Measurements from ENCODE around the gene RTN4IP1. TPM values are rescaled to one million over a fixed set of nuclear protein-coding genes. Genes with fewer than 3 reads are reported as not detected.

Gene RTN4IP1
- total RNA-seq, 4 donors from 2014 or later, result 3.3 to 7.1 (median 6.8) TPM

DNA sequence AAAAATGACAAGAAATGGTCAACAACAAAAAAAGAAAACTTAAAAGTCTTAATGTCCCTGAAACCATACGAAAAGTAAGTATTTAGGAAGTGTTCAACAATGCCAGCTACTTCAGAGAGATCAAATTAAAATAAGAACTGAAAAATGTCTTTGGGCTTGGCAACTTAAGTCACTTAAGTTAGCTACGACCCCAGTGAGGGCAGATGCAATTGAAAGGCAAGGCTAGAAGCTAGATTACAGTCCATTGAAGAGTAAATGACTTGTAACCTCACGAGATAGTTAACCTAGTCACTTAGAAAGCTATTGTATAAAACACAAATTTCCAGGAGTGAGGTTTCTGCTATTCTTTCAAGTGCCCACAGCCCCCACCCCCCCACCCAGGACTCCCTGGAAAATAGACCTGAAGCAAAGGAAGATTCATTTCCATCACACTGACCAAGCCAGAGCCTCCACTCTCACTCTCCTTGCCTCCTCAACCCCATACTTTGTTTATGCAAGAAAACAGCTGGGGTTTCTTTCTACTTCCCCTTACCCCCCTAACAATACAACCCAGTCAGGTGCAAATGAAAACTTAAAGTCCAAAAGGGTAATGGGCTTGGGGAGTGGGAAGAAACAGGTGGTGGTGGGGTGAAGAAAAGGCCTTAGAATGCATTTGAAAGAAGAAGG is 14.6 kb downstream of the RTN4IP1 start:
- no peaks in the 10 kb centered on the region for H3K27me3 ChIP-seq
- DNase-seq (ENCODE audit: low spot score in 2 of 2), result no peak
- H3K9me3 ChIP-seq, result no peaks in the 10 kb centered on the region
- TF ChIP-seq, protein P1, sequence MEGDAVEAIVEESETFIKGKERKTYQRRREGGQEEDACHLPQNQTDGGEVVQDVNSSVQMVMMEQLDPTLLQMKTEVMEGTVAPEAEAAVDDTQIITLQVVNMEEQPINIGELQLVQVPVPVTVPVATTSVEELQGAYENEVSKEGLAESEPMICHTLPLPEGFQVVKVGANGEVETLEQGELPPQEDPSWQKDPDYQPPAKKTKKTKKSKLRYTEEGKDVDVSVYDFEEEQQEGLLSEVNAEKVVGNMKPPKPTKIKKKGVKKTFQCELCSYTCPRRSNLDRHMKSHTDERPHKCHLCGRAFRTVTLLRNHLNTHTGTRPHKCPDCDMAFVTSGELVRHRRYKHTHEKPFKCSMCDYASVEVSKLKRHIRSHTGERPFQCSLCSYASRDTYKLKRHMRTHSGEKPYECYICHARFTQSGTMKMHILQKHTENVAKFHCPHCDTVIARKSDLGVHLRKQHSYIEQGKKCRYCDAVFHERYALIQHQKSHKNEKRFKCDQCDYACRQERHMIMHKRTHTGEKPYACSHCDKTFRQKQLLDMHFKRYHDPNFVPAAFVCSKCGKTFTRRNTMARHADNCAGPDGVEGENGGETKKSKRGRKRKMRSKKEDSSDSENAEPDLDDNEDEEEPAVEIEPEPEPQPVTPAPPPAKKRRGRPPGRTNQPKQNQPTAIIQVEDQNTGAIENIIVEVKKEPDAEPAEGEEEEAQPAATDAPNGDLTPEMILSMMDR (IDR thresholded peaks at IDR 0.05), result no peak
- no peak for TF ChIP-seq EP300 (IDR thresholded peaks at IDR 0.05)
- TF ChIP-seq POLR2A (IDR thresholded peaks at IDR 0.05), result no peak
- H3K4me3 ChIP-seq, result no peak overlapping the region
- H3K4me1 ChIP-seq, result no peaks in the 10 kb centered on the region
- WGBS, 2 donors, result 63 to 64% methylated on average over 3 of the region's 3 CpGs
- H3K36me3 ChIP-seq, result peaks cover 0 to 51% (median 0%) of the 10 kb centered on the region in 3 donors
- no peak overlapping the region for H3K27ac ChIP-seq

DNA sequence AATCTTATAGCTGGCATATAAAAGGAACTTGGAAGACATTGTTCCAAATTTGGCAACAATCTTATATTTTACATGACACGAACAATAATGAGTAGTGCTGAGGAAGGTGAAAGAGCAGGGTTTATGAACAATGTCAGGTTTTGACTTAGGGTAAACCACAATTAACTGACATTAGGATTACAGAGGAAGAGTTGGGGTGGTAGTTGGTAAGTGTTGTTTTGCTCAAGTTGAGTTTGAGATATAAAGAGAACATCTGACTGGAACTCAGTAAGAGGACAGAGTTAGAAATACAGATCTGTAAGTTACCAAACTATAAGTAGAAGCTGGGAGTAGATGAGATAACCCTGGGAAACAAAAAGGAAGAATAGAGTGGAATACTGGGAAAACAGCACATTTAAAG is 15.1 kb downstream of the RTN4IP1 start:
- Histone ChIP-seq H3K27me3 (no peaks in the 10 kb centered on the region), H3K9me3 (no peaks in the 10 kb centered on the region), H3K27ac (no peak overlapping the region), H3K4me3 (no peak overlapping the region), H3K4me1 (no peaks in the 10 kb centered on the region), H3K36me3 (peaks cover 0 to 50% (median 0%) of the 10 kb centered on the region in 3 donors)
- no peak for DNase-seq (ENCODE audit: low spot score in 2 of 2)
- 53 to 70% methylated on average over 1 of the region's 1 CpG for WGBS, 2 donors
- TF ChIP-seq POLR2A (IDR thresholded peaks at IDR 0.05), result no peak
- TF ChIP-seq EP300 (IDR thresholded peaks at IDR 0.05), result no peak
- TF ChIP-seq, protein P1 (IDR thresholded peaks at IDR 0.05), result no peak

DNA sequence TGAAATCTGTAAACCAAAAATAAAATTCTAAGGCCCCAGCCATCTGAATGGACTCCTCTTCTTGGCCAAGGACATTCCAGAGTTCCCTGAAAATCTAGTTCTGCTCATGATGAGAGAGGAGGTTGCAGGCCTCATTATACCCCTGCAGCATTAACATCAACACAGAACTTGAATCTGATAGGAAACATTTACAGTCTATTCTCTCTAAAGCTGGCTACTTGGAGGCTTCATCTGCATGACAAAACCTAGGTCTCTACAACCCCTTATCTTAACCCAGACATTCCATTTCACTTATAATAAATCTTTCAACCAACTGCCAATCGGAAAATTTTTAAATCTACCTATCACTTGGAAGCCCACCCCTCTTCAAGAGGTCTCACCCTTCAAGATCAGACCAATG is 15.7 kb downstream of the RTN4IP1 start:
- Histone ChIP-seq H3K27ac (no peak overlapping the region), H3K4me3 (no peak overlapping the region), H3K9me3 (no peaks in the 10 kb centered on the region), H3K4me1 (no peaks in the 10 kb centered on the region), H3K36me3 (peaks cover 0 to 44% (median 0%) of the 10 kb centered on the region in 3 donors), H3K27me3 (no peaks in the 10 kb centered on the region)
- no peak for DNase-seq (ENCODE audit: low spot score in 2 of 2)
- TF ChIP-seq POLR2A (IDR thresholded peaks at IDR 0.05), result no peak
- TF ChIP-seq EP300 (IDR thresholded peaks at IDR 0.05), result no peak
- TF ChIP-seq, protein P1 (IDR thresholded peaks at IDR 0.05), result no peak
- 82 to 97% methylated on average over 1 of the region's 1 CpG for WGBS, 2 donors

DNA sequence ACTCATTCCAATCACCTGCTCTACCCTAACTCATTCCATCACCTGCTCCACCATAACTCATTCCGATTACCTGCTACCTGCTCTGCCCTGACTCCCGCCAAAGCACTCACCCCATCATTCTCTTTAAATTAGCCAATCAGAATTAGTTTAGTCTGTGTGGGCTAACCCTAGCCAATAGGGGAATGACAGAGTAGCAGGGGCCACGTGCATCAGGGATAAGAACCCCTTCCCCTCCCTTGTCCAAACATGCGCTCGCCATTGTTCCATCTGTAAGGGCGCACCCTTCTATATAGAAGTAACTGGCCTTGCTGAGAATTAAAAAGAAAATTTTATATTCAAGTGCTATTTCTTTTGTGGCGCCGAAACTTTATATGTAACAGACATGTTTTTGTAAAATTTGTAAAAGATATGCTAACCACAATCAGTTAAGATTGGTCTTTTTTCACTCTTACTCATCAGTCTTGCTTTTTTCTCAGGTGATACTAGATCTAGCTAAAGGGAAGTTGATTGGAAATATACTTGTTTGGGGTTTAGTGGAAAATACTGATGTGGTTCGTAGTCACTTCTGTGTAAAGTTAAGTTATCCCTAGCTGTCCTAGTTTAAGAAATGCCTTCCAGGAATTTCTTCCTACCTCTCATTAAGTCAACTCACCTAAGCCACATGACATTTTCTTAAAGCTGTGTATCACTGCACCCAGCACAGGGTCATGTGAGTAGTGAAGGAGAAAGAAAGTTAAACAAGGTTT is 16.5 kb downstream of the RTN4IP1 start:
- no peaks in the 10 kb centered on the region for H3K9me3 ChIP-seq
- no peaks in the 10 kb centered on the region for H3K4me1 ChIP-seq
- TF ChIP-seq, protein P1 (IDR thresholded peaks at IDR 0.05), result no peak
- TF ChIP-seq EP300 (IDR thresholded peaks at IDR 0.05) (no peak), POLR2A (IDR thresholded peaks at IDR 0.05) (no peak)
- H3K27ac ChIP-seq, result no peak overlapping the region
- DNase-seq (ENCODE audit: low spot score in 2 of 2), result no peak
- H3K27me3 ChIP-seq, result no peaks in the 10 kb centered on the region
- peaks cover 0 to 43% (median 0%) of the 10 kb centered on the region in 3 donors for H3K36me3 ChIP-seq
- 92 to 94% methylated on average over 9 of the region's 9 CpGs for WGBS, 2 donors
- no peak overlapping the region for H3K4me3 ChIP-seq

DNA sequence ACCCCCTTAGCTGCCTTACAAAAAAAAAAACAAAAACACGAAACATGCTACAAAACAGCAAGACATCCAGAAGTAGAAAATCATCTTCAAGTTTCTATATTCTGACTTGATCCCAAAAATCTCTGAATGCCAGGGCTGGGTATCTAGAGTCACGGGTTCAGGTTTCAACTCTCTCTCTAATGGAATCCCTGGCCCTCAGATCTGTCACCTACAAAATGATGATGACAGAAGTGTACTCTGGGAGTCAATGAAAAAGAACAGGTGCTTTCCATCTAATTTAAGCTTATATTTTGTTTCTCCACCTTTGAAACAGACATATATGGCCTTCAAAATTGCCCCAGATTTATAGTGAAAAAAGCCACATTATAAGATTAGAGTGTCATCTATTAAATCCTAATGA is 18.3 kb downstream of the RTN4IP1 start:
- Histone ChIP-seq H3K27ac (no peak overlapping the region), H3K27me3 (no peaks in the 10 kb centered on the region), H3K36me3 (peaks cover 0 to 37% (median 0%) of the 10 kb centered on the region in 3 donors), H3K4me1 (no peaks in the 10 kb centered on the region), H3K4me3 (no peak overlapping the region), H3K9me3 (no peaks in the 10 kb centered on the region)
- no peak for TF ChIP-seq POLR2A (IDR thresholded peaks at IDR 0.05)
- TF ChIP-seq, protein P1 (IDR thresholded peaks at IDR 0.05), result no peak
- no peak for TF ChIP-seq EP300 (IDR thresholded peaks at IDR 0.05)
- DNase-seq (ENCODE audit: low spot score in 2 of 2), result no peak
- 93 to 95% methylated on average over 2 of the region's 2 CpGs for WGBS, 2 donors
